Astrocyte of the cerebellum (primary cell): Measurements from ENCODE around the gene C5orf24.
"Not testable (repeated sequence)": the region's sequence is repeated elsewhere in the genome, so short reads cannot be mapped to it uniquely, and the experiment has no call there.

Experiments used
- DNase-seq: peaks from one replicate; pipeline ENCODE4 v3.0.0-alpha.2; 2011; ENCODE audit warnings: low read depth
- H3K4me3 ChIP-seq: 2 replicates; pipeline ENCODE4 v1.5.1; 2011; ENCODE audit warnings: mild to moderate bottlenecking, low read depth, low read length, moderate library complexity
- CTCF ChIP-seq: IDR thresholded peaks from 2 replicates; pipeline ENCODE4 v1.5.1; 2012; ENCODE audit warnings: low read length, low read depth, moderate library complexity, mild to moderate bottlenecking; ENCODE audit errors: missing control alignments
- in situ Hi-C: cut with HindIII; loops from 2 replicates; pipeline ENCODE4 v1.10.0; 2017; ENCODE audit warnings: low sequenced_read_pairs

Gene C5orf24

DNA sequence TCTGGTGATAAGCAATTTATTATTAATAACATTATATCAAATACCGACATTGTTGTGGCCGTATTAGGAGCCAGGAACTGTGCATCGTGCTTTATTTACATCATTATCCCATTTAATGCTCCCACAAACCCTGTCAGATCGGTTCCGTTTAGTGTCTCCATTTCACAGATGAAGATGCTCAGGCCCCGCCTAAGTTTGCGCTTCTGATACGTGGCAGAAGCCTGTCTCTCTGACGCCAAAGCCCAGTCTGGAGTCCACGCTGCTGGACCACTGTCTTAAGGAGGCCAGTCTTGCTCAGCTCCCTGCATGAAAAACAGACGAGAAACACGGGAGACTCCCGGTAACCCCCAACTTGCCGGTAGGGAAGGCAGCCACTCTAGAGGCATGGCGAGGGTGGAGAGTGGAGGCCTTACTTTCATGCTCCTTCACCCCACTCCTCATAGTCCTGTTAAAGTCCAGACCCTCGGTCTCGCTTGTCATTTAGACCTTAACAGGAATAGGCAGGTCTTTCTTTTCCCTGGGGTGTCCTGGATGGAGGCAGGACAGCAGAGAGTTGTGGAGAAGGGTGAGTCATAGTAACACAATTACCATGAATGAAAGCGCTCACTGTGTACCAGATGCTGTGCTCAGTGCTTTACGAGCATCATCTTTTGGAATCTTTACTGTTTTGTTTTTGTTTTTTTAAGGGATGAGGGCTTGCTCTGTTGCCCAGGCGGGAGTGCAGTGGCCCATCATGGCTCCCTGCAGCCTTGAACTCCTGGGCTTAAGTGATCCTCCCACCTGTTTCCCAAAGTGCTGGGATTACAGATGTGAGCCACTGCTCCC, 29.3 kb downstream of the C5orf24 start:
- in situ Hi-C loops: no loop called here
- no peak for DNase-seq
- no peak for TF ChIP-seq CTCF
- H3K4me3 ChIP-seq: peak overlapping the region; percentile 83

DNA sequence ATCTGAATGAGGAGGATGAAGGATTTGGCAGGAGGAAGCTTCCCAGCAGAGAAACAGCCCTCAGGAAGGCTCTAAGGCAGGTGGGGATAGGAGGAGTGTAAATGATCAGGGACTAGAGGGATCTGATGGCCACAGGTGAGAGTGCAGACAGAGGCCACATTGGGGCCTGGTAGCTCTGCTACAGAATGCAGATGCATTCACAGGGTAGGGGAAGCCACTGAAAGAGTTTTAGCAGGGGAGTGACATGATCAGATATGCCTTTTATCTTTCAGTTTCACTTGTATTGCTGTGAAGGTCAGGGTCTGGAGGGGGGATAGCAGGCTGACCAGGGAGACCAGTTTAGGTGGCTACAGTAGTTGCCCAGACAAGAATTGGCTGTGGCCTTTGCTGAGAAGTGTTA, 31.4 kb downstream of the C5orf24 start:
- DNase-seq: no peak
- in situ Hi-C loops: no loop called here
- no peak for TF ChIP-seq CTCF
- H3K4me3 ChIP-seq: no peak overlapping the region

DNA sequence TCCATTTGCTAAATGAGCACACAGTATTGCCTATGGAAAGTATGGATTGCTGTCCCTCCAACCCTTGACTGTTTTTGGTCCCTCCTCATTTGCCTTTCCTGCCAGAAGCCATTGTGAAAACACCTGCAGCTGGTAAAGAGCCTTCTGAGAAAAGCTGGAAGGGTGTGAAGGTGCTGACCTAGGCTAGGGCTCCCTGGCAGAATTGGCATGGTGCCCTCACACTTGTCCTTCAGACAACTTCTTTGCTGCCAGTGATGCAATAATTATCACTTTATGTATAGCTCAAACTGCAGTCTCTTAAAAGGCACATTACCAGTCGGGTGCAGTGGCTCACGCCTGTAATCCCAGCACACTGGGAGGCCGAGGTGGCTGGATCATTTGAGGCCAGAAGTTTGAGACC, 32.6 kb downstream of the C5orf24 start:
- no peak for TF ChIP-seq CTCF
- in situ Hi-C loops: no loop called here
- no peak overlapping the region for H3K4me3 ChIP-seq
- no peak for DNase-seq

- H3K4me3 ChIP-seq: no peak overlapping the region
- DNase-seq: no peak
- no peak for TF ChIP-seq CTCF
- in situ Hi-C loops: no loop called here
These were observed 33.7 kb downstream of the C5orf24 start for GRCh38 chr5:134879456-134879855.

- H3K4me3 ChIP-seq, DNase-seq, in situ Hi-C loops: not testable (repeated sequence)
These were observed 35.2 kb downstream of the C5orf24 start for GRCh38 chr5:134880937-134881336.

GRCh38 chr5:134881711-134882110, 35.9 kb downstream of the C5orf24 start:
- in situ Hi-C loops, DNase-seq, H3K4me3 ChIP-seq: not testable (repeated sequence)

DNA sequence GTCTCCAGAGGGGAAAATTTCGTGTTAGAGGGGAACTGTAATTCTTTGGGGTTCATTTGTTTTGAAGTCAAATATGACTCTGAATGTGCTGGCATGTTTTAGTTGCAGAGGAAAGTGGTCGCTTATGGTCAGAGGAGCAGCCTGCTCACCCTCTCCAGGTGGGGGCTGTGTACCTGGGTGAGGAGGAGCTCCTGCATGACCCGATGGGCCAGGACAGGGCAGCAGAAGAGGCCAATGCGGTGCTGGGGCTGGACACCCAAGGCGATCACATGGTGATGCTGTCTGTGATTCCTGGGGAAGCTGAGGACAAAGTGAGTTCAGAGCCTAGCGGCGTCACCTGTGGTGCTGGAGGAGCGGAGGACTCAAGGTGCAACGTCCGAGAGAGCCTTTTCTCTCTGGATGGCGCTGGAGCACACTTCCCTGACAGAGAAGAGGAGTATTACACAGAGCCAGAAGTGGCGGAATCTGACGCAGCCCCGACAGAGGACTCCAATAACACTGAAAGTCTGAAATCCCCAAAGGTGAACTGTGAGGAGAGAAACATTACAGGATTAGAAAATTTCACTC, 41.9 kb downstream of the C5orf24 start:
- no peak overlapping the region for H3K4me3 ChIP-seq
- no peak for DNase-seq
- TF ChIP-seq CTCF: no peak
- in situ Hi-C loops: no loop called here
